CD8-positive, alpha-beta memory T cell (primary cell): Measurements from ENCODE around the gene KLK12. TPM values are rescaled to one million over a fixed set of nuclear protein-coding genes. Genes with fewer than 3 reads are reported as not detected.

Experiments used
- CTCF ChIA-PET: fragments of 350-600 bp; sonication (Branson Sonifier 250); formaldehyde crosslinking; loops from one replicate; lab custom pipeline; 2021; ENCODE audit warnings: antibody characterized with exemption; lab: Charles Lee
- POLR2A ChIA-PET: fragments of 350-600 bp; sonication (Branson Sonifier 250); formaldehyde crosslinking; loops from one replicate; lab custom pipeline; 2021; ENCODE audit warnings: antibody characterized with exemption; lab: Charles Lee
- DNase-seq, 5 donors: peaks; one replicate each; pipeline versions ENCODE4 v3.0.0 to v3.0.0-alpha.2; 2020 to 2022; ENCODE audit warnings: mixed read lengths in 1 of 5
- H3K27ac ChIP-seq: one replicate; pipeline ENCODE4 v1.7.0; 2013; ENCODE audit warnings: low read depth, mild to moderate bottlenecking, low read length, moderate library complexity
- H3K27me3 ChIP-seq: 2 replicates; pipeline ENCODE4 v1.7.0; 2013; ENCODE audit warnings: low read length, mild to moderate bottlenecking; ENCODE audit not compliant: insufficient read depth, poor library complexity, severe bottlenecking
- H3K36me3 ChIP-seq: 2 replicates; pipeline ENCODE4 v1.7.0; 2013; ENCODE audit warnings: mild to moderate bottlenecking, low read length, moderate library complexity; ENCODE audit not compliant: insufficient read depth
- H3K4me1 ChIP-seq: 2 replicates; pipeline ENCODE4 v1.7.0; 2013; ENCODE audit warnings: mild to moderate bottlenecking, low read length, moderate library complexity; ENCODE audit not compliant: insufficient read depth
- H3K4me3 ChIP-seq: 2 replicates; pipeline ENCODE4 v1.7.0; 2013; ENCODE audit warnings: mild to moderate bottlenecking, low read length
- H3K9me3 ChIP-seq: 2 replicates; pipeline ENCODE4 v1.7.0; 2013; ENCODE audit warnings: mild to moderate bottlenecking, low read length
- H3K27ac Mint-ChIP-seq, 8 donors: one replicate each; pipeline ENCODE4 v1.8.0; 2020 to 2021; ENCODE audit warnings: mixed read lengths in 8 of 8, mild to moderate bottlenecking in 6 of 8, inconsistent platforms in 3 of 8, moderate library complexity in 3 of 8
- H3K27me3 Mint-ChIP-seq, 2 donors: one replicate each; pipeline ENCODE4 v1.8.0; 2020 to 2021; ENCODE audit warnings: mixed read lengths in 2 of 2, mild to moderate bottlenecking in 1 of 2, moderate library complexity in 1 of 2
- H3K36me3 Mint-ChIP-seq, 3 donors: one replicate each; pipeline ENCODE4 v1.8.0; 2020 to 2021; ENCODE audit warnings: mixed read lengths in 3 of 3, inconsistent platforms in 1 of 3, mild to moderate bottlenecking in 1 of 3
- H3K4me1 Mint-ChIP-seq, 3 donors: one replicate each; pipeline ENCODE4 v1.8.0; 2020 to 2021; ENCODE audit warnings: mixed read lengths in 3 of 3, inconsistent platforms in 1 of 3, mild to moderate bottlenecking in 1 of 3
- H3K4me3 Mint-ChIP-seq, 7 donors: one replicate each; pipeline ENCODE4 v1.8.0; 2020 to 2021; ENCODE audit warnings: mixed read lengths in 7 of 7, mild to moderate bottlenecking in 6 of 7, moderate library complexity in 4 of 7, inconsistent platforms in 2 of 7
- H3K9me3 Mint-ChIP-seq, 5 donors: one replicate each; pipeline ENCODE4 v1.8.0; 2020 to 2022; ENCODE audit warnings: mixed read lengths in 5 of 5, mild to moderate bottlenecking in 3 of 5, moderate library complexity in 2 of 5, inconsistent platforms in 1 of 5
- polyA plus RNA-seq: library from polyadenylated mRNA; unstranded; fragments of 300-500 nt; fragmentation: Illumina TruSeq; gene quantifications from one replicate; pipeline ENCODE4 v1.2.3, GENCODE V29; 2021
- total RNA-seq, 2 experiments: library from RNA; stranded (reverse); gene quantifications; one replicate each; pipeline ENCODE4 v1.2.3, GENCODE V29; 2021

The KLK12 gene
- total and polyA plus RNA-seq, 3 experiments from 2014 or later: not detected

DNA sequence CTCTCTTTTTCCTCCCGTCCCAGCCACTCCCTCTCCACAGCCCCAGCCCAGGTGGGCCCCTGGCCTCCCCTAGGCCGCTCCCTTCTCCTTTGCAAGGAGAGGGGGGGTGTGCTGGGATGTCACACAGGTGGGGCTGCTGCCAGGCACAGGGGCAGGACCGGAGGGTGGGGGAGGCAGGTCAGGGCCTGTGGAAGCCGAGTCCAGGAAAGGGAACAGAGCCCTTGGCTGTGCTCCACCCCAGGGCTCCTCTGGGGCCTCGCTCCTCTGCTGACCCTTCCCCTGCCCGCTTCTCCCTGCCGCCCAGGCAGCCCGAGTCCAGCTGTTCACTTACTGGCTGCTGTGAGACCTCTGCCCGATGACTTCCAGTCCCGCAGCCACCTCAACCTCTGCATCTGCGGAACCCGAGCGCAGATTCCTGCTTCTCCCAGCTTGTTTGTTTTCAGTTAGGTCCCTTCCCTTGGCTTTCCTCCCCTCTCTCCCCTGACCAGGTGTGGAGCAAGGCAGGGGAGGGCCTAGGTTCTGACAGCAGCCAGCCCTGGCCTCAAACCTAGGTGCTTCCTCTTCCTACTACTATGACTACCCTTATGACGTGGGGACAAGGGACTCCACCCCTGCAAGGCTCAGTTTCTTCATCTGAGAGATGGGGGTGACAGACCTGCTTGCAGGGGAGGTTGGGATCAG, 7.5 kb downstream of the KLK12 start:
- H3K4me3 Mint-ChIP-seq: no peak overlapping the region
- ChIA-PET CTCF (no interaction called here), POLR2A (no interaction called here)
- H3K27ac ChIP-seq: no peak overlapping the region
- H3K4me1 ChIP-seq: no peaks in the 10 kb centered on the region
- no peaks in the 10 kb centered on the region for H3K9me3 ChIP-seq
- no peak overlapping the region for H3K27ac Mint-ChIP-seq
- no peaks in the 10 kb centered on the region for H3K36me3 ChIP-seq
- no peak overlapping the region for H3K4me3 ChIP-seq
- peaks cover 35 to 52% of the 10 kb centered on the region in 2 donors for H3K27me3 Mint-ChIP-seq
- no peak for DNase-seq
- H3K36me3 Mint-ChIP-seq: no peaks in the 10 kb centered on the region
- H3K4me1 Mint-ChIP-seq: no peaks in the 10 kb centered on the region
- H3K27me3 ChIP-seq: peaks cover 14% of the 10 kb centered on the region
- H3K9me3 Mint-ChIP-seq: no peaks in the 10 kb centered on the region

DNA sequence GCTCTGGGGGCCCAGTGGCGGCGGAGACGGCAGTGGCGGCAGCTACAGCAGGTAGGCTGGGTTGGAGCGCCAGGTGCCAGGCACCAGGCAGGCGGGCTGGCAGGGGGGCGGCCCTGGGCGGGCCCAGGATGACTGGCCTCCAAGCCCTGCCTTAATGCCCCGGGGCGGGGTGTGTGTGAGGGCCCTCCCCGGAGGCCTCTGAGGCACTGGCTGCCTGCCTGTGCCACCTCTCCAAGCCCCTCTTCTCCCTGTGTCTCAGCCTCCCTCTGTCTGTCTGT, 8.3 kb downstream of the KLK12 start, which contains the start of gene KLK11:
Gene KLK11 (minus strand): TSS at position 63 of the 278 bp plus-strand sequence. CDS start 985 bp downstream, outside the sequence.
- peaks cover 33 to 49% of the 10 kb centered on the region in 2 donors for H3K27me3 Mint-ChIP-seq
- ChIA-PET CTCF (no interaction called here), POLR2A (no interaction called here)
- H3K9me3 ChIP-seq: no peaks in the 10 kb centered on the region
- no peaks in the 10 kb centered on the region for H3K4me1 Mint-ChIP-seq
- H3K36me3 Mint-ChIP-seq: no peaks in the 10 kb centered on the region
- no peak for DNase-seq
- no peaks in the 10 kb centered on the region for H3K36me3 ChIP-seq
- H3K4me1 ChIP-seq: no peaks in the 10 kb centered on the region
- H3K4me3 ChIP-seq: no peak within 1 kb of the TSS
- H3K27ac Mint-ChIP-seq: no peak within 1 kb of the TSS
- H3K9me3 Mint-ChIP-seq: no peaks in the 10 kb centered on the region
- no peak within 1 kb of the TSS for H3K27ac ChIP-seq
- no peak within 1 kb of the TSS for H3K4me3 Mint-ChIP-seq
- H3K27me3 ChIP-seq: peaks cover 15% of the 10 kb centered on the region

DNA sequence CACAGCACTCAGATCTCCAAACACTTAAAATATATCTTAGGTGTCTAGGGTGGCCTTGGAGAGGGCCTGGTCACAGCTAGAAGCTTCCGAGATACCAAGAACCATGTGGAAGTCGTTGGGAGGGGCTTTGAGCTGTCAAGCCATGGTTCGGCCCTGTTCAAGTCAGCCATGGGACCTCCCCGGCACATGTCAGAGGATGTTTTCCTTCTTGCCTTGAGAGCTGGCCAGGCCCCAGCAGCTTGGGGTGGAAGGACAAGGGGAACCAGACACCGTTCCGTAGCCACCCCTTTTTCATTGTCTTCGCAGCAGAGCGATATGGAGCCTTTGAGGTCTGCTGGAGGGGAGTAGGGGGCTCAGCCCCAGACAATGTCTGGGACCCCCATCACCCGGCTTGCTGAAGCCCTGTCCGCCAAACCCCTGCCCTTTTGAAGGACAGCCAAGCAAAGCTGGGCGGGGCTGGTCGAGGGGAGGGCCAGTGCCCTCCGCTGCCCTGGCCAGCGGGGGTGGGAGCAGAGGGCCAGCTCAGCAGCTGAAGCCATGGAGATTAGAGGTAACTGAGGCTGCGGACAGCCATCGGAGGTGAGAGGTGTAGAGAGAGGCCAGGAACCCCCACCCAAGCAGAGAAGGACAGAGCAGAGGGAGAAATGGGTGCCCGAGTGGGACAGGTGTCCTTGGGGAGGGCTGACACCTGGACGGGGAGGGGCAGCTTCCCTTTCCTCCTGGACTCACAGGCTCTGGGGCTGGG, 8.8 kb downstream of the KLK12 start:
- Histone ChIP-seq H3K27ac (no peak overlapping the region), H3K27me3 (peaks cover 15% of the 10 kb centered on the region)
- H3K27me3 Mint-ChIP-seq: peaks cover 34 to 49% of the 10 kb centered on the region in 2 donors

DNA sequence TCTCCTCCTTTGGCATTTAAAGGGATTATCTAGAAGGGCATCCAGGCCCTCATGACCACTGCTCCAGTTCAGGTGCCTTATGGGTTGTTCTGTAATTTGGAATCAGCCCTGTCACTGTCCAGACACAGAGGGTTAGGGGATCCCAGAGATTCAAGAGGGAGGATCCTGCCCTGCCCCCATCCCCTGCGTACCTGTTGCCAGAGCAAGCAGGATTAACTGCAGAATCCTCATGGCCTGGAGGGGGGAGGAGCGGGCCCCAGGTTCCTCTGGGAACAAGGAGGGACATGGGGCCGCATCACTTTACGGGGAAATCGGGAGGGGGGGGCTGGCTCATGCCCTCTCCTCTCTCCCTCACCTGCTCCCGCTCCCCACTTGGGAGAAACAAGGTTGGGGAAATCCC, 9.4 kb downstream of the KLK12 start:
- peaks cover 15% of the 10 kb centered on the region for H3K27me3 ChIP-seq
- H3K4me3 ChIP-seq: no peak overlapping the region
- no peak overlapping the region for H3K4me3 Mint-ChIP-seq
- POLR2A ChIA-PET: no interaction called here
- H3K4me1 Mint-ChIP-seq: no peaks in the 10 kb centered on the region
- no peaks in the 10 kb centered on the region for H3K36me3 Mint-ChIP-seq
- no peak for DNase-seq
- no peaks in the 10 kb centered on the region for H3K4me1 ChIP-seq
- CTCF ChIA-PET: no interaction called here
- H3K36me3 ChIP-seq: no peaks in the 10 kb centered on the region
- H3K27ac Mint-ChIP-seq: peak overlapping the region in 1 of 8 donors; percentile 64
- no peak overlapping the region for H3K27ac ChIP-seq
- H3K9me3 Mint-ChIP-seq: no peaks in the 10 kb centered on the region
- peaks cover 35 to 46% of the 10 kb centered on the region in 2 donors for H3K27me3 Mint-ChIP-seq
- H3K9me3 ChIP-seq: no peaks in the 10 kb centered on the region

More for the DNA sequence above, 8.8 kb downstream of the KLK12 start:
- Mint-ChIP-seq H3K4me1 (no peaks in the 10 kb centered on the region), H3K27ac (no peak overlapping the region), H3K4me3 (no peak overlapping the region), H3K36me3 (no peaks in the 10 kb centered on the region), H3K9me3 (no peaks in the 10 kb centered on the region)
- H3K9me3 ChIP-seq: no peaks in the 10 kb centered on the region
- no peak overlapping the region for H3K4me3 ChIP-seq
- no peaks in the 10 kb centered on the region for H3K36me3 ChIP-seq
- H3K4me1 ChIP-seq: no peaks in the 10 kb centered on the region
- ChIA-PET POLR2A (no interaction called here), CTCF (no interaction called here)
- DNase-seq: no peak

DNA sequence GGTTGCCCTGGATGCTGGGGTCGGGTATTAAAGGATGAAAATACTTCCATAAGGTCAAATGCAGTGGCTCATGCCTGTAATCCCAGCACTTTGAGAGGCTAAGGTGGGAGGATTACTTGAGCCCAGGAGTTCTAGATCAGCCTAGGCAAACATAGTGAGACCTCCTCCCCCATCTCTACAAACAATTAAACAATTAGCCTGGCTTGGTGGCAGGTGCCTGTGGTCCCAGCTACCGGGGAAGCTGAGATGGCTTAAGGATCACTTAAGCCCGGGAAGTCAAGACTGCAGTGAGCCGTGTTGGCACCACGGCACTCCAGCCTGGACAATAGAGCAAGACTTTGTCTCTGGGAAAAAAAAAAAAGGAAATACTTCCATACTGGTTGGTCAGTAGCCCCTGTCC, 9.9 kb downstream of the KLK12 start:
- Histone ChIP-seq H3K9me3 (no peaks in the 10 kb centered on the region), H3K4me1 (no peaks in the 10 kb centered on the region), H3K4me3 (no peak overlapping the region), H3K27me3 (peaks cover 15% of the 10 kb centered on the region), H3K27ac (no peak overlapping the region), H3K36me3 (no peaks in the 10 kb centered on the region)
- no peak overlapping the region for H3K4me3 Mint-ChIP-seq
- peak overlapping the region in 1 of 8 donors; percentile 64 for H3K27ac Mint-ChIP-seq
- H3K4me1 Mint-ChIP-seq: peaks cover 0 to 1% (median 0%) of the 10 kb centered on the region in 3 donors
- no peaks in the 10 kb centered on the region for H3K36me3 Mint-ChIP-seq
- ChIA-PET CTCF (no interaction called here), POLR2A (no interaction called here)
- no peak for DNase-seq
- H3K9me3 Mint-ChIP-seq: no peaks in the 10 kb centered on the region
- H3K27me3 Mint-ChIP-seq: peaks cover 39 to 51% of the 10 kb centered on the region in 2 donors

DNA sequence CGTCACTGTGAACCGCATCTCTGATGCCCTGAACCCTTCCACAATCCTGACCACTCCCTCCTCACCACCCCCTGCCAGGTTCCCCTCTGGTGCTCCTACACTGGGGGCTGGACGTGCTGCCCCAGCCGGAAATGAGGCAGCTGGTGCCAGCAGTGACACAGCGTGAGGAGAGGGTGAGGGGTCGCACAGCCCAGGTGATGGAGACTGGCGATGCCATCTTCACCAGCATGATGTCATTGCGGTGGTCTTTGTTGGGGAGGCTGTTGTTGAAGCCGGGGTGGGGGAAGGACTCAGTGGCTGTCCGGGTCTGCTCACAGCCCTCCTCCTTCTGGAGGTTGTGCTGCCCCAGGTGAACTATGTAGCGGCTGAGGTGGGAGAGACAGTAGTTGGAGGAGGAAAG, 10.9 kb downstream of the KLK12 start:
- H3K4me3 Mint-ChIP-seq: no peak overlapping the region
- Histone ChIP-seq H3K27ac (no peak overlapping the region), H3K4me1 (no peaks in the 10 kb centered on the region), H3K9me3 (no peaks in the 10 kb centered on the region), H3K36me3 (no peaks in the 10 kb centered on the region), H3K27me3 (peaks cover 15% of the 10 kb centered on the region), H3K4me3 (no peak overlapping the region)
- H3K27me3 Mint-ChIP-seq: peaks cover 42 to 46% of the 10 kb centered on the region in 2 donors
- ChIA-PET CTCF (no interaction called here), POLR2A (no interaction called here)
- DNase-seq: no peak
- H3K9me3 Mint-ChIP-seq: no peaks in the 10 kb centered on the region
- no peaks in the 10 kb centered on the region for H3K36me3 Mint-ChIP-seq
- H3K4me1 Mint-ChIP-seq: peaks cover 0 to 3% (median 0%) of the 10 kb centered on the region in 3 donors
- no peak overlapping the region for H3K27ac Mint-ChIP-seq

DNA sequence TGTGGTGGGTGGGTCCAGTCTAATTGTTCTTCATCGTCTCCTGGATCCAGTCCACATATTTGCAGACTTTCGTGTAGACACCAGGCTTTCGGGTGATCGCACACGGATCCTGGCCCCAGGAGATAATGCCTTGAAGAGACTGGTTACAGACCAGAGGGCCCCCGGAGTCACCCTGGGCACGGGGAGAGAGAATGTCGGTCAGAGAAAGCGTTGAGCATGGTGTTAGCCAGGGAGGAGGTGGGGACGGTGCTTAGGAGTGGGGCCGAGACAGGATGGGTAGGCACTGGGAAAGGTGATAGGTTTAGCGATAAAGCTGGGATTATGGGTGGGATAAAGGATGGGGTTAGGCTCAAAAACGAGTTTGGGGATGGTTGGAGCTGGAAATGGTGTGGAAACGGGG, 12.3 kb downstream of the KLK12 start:
- peak overlapping the region in 1 of 8 donors; percentile 87 for H3K27ac Mint-ChIP-seq
- POLR2A ChIA-PET: no interaction called here
- H3K9me3 Mint-ChIP-seq: peaks cover 0 to 3% (median 0%) of the 10 kb centered on the region in 5 donors
- Histone ChIP-seq H3K27ac (no peak overlapping the region), H3K27me3 (peaks cover 17% of the 10 kb centered on the region), H3K36me3 (no peaks in the 10 kb centered on the region), H3K4me1 (peaks cover under 1% of the 10 kb centered on the region), H3K4me3 (no peak overlapping the region), H3K9me3 (no peaks in the 10 kb centered on the region)
- CTCF ChIA-PET: no interaction called here
- DNase-seq: no peak
- peaks cover 8 to 10% (median 9%) of the 10 kb centered on the region in 3 donors for H3K4me1 Mint-ChIP-seq
- no peaks in the 10 kb centered on the region for H3K36me3 Mint-ChIP-seq
- H3K4me3 Mint-ChIP-seq: no peak overlapping the region
- H3K27me3 Mint-ChIP-seq: peaks cover 46 to 54% of the 10 kb centered on the region in 2 donors

DNA sequence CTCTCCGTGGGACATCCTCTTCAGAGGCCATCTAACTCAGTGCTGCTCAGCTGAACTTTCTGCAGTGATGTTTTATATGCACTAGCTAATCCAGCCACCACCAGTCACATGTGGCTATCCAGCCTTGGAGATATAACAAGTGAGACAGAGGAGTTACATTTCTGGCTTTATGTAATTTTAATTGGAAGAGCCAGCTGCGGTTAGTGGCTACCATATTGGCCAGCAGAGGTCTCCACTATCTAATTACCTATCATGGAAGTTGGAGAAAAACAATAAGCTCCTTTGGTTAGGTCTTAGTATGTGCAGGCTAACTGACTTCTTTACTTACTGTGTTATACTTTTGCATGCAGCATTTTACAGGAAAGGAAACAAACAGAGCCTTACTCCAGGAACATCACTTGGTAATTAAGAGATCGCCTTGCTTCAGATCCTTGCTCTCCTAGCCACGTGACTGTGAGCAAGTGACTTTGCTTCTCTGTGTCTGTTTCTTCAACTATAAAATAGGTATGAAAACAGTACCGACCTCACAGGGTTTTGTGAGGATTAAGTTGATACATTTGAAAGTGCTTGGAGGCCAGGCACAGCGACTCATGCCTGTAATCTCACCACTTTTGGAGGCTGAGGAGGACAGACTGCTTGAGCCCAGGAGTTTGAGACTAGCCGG, 13.7 kb downstream of the KLK12 start:
- peaks cover 5% of the 10 kb centered on the region for H3K4me1 ChIP-seq
- no peak overlapping the region for H3K27ac ChIP-seq
- DNase-seq: no peak
- Mint-ChIP-seq H3K4me3 (no peak overlapping the region), H3K27me3 (peaks cover 46 to 58% of the 10 kb centered on the region in 2 donors), H3K4me1 (peaks cover 8 to 19% (median 14%) of the 10 kb centered on the region in 3 donors), H3K36me3 (no peaks in the 10 kb centered on the region), H3K27ac (no peak overlapping the region), H3K9me3 (peaks cover 0 to 3% (median 2%) of the 10 kb centered on the region in 5 donors)
- H3K9me3 ChIP-seq: no peaks in the 10 kb centered on the region
- H3K4me3 ChIP-seq: no peak overlapping the region
- H3K27me3 ChIP-seq: peaks cover 14% of the 10 kb centered on the region
- H3K36me3 ChIP-seq: no peaks in the 10 kb centered on the region
- CTCF ChIA-PET: interaction anchor here (1.2 to 1.4 kb wide), 2 partner anchors 147 to 149 kb away, joined by 3 to 4 read pairs; no protein-coding TSS in a partner anchor
- POLR2A ChIA-PET: no interaction called here
